ENCODE data around the gene PLPPR3.

DNA sequence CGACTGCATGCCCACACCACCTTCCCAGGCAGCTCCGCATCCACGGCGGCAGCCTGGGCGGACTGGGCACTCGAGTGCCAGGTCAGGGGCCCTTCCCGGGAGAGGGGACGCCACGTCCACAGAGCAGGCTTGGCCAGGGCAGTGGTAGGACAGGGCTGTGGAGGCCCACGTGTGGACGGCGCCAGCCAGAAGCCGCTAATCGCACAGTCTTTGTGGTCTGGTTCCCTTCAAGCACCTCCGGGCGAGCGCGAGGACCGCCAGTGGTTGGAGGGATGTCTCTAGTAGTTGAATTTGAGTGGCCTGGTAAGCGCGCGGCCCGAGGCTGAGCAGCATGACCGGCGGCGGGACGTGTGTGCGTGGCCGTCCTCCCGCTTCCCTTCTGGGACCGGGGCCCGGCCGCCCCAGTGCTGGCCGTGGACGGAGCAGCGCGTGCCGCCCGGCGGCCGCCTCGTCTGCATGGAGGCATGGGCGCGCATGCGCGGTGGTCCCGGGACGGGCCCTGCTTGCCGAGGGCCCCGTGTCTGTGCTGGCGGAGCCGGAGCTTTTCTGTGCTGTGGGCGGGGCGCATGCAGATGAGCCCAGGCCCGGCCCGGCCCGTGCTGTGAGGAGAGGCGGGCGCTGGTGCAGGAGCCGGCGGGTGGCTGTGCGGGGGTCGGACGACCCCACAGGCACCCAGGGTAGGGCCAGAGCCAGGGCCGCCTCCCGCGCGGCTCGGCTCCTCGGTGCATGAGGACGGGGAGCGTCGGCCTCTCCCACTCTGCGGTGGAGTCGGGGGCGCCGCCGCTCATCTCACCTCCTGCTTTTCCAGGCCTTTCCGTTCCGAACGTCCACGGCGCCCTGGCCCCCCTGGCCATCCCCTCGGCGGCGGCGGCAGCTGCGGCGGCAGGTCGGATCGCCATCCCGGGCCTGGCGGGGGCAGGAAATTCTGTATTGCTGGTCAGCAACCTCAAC, 15.9 kb downstream of the PLPPR3 start:
- TF ChIP-seq, protein P1, sequence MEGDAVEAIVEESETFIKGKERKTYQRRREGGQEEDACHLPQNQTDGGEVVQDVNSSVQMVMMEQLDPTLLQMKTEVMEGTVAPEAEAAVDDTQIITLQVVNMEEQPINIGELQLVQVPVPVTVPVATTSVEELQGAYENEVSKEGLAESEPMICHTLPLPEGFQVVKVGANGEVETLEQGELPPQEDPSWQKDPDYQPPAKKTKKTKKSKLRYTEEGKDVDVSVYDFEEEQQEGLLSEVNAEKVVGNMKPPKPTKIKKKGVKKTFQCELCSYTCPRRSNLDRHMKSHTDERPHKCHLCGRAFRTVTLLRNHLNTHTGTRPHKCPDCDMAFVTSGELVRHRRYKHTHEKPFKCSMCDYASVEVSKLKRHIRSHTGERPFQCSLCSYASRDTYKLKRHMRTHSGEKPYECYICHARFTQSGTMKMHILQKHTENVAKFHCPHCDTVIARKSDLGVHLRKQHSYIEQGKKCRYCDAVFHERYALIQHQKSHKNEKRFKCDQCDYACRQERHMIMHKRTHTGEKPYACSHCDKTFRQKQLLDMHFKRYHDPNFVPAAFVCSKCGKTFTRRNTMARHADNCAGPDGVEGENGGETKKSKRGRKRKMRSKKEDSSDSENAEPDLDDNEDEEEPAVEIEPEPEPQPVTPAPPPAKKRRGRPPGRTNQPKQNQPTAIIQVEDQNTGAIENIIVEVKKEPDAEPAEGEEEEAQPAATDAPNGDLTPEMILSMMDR (IDR thresholded peaks at IDR 0.05; ENCODE audit: insufficient read depth, low read length, poor library complexity, severe bottlenecking) = no peak
- no peak for TF ChIP-seq EZH2phosphoT487 (conservative IDR thresholded peaks at IDR 0.05; ENCODE audit: low read length)

Measured in SU-DHL-6 (cell line).